Coronary artery (tissue), 2 donors: ENCODE measurements around the gene THAP4.

Experiments used
- DNase-seq: peaks from one replicate; pipeline ENCODE4 v3.0.0-alpha.2; 2017; ENCODE audit warnings: low spot score
- H3K27ac ChIP-seq, 2 donors: fragments of 200-600 bp; sonication (generic); one replicate each; pipeline ENCODE4 v1.5.1; 2016 to 2019
- H3K4me3 ChIP-seq: fragments of 200-600 bp; sonication (generic); 2 replicates; pipeline ENCODE4 v1.5.1; 2016; ENCODE audit warnings: mild to moderate bottlenecking, moderate library complexity
- TF ChIP-seq, protein P1 (sequence below): fragments of 200-600 bp; sonication (generic); IDR thresholded peaks from one replicate; pipeline ENCODE4 v1.5.1; 2019; ENCODE audit warnings: antibody characterized with exemption

THAP4 gene

DNA sequence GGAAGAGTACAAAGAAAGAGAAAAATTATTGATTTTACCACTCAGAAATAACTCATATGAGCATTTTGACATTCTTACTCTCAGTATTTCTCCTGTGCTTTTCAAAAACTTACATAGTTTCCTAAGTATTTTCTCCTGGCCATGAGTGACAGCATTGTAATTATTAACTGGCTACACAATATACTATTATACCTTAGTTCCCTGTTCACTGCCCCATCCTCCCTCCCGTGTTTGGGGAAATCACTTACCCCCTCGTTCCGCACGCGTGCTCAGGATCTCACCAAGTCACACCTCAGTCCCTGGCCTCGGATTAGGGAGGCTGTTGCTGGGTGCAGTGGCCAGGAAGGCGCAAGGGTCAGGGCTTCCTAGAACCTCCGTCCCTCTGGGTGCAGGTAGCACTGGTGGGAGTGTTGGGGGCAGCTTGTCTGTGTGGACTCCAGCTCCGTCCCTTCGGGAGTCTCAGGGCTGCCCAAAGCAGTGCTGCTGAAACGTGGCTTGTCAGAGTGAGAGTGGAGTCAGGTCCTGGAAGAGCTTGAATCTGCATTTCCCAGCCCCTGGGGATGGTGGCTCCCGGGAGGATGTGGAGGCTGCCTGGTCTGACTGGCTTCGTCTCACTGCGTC, 23.7 kb upstream of the THAP4 start:
- no peak for DNase-seq
- no peak overlapping the region for H3K4me3 ChIP-seq
- H3K27ac ChIP-seq, result no peak overlapping the region
- TF ChIP-seq, protein P1, sequence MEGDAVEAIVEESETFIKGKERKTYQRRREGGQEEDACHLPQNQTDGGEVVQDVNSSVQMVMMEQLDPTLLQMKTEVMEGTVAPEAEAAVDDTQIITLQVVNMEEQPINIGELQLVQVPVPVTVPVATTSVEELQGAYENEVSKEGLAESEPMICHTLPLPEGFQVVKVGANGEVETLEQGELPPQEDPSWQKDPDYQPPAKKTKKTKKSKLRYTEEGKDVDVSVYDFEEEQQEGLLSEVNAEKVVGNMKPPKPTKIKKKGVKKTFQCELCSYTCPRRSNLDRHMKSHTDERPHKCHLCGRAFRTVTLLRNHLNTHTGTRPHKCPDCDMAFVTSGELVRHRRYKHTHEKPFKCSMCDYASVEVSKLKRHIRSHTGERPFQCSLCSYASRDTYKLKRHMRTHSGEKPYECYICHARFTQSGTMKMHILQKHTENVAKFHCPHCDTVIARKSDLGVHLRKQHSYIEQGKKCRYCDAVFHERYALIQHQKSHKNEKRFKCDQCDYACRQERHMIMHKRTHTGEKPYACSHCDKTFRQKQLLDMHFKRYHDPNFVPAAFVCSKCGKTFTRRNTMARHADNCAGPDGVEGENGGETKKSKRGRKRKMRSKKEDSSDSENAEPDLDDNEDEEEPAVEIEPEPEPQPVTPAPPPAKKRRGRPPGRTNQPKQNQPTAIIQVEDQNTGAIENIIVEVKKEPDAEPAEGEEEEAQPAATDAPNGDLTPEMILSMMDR, result no peak

DNA sequence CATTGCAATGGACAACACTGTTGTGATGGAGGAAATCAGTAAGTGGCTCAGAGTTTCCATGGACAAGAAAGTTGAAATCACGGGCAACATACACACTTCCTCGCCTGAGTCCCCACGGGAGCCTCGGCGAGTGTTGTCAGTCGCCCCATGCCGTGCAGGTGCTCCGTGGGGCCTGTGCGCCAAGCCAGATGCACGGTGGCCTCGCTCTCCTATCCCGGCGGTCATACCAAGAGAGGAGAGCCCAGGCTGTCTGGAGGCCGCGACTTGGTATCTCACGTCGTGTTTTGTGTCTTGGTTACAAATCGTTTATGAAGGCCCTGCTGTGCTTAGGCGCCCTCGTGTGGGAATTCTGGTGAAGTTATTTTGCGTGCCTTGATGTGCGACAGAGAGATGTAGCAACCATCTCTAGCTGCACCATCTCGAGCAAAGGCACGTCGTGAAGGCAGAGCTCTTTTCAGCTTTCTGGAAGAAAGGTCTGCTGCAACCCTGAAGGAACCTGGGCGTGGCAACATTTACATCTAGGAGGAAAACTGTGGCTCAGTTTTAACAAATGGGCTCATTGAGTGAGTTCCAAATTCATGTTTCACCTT, 22.3 kb upstream of the THAP4 start:
- TF ChIP-seq, protein P1, result no peak
- DNase-seq, result no peak
- no peak overlapping the region for H3K4me3 ChIP-seq
- H3K27ac ChIP-seq, result no peak overlapping the region

GRCh38 chr2:241658296-241658695, 21.3 kb upstream of the THAP4 start:
- H3K4me3 ChIP-seq, result no peak overlapping the region
- H3K27ac ChIP-seq, result no peak overlapping the region
- no peak for DNase-seq
- TF ChIP-seq, protein P1, result no peak

DNA sequence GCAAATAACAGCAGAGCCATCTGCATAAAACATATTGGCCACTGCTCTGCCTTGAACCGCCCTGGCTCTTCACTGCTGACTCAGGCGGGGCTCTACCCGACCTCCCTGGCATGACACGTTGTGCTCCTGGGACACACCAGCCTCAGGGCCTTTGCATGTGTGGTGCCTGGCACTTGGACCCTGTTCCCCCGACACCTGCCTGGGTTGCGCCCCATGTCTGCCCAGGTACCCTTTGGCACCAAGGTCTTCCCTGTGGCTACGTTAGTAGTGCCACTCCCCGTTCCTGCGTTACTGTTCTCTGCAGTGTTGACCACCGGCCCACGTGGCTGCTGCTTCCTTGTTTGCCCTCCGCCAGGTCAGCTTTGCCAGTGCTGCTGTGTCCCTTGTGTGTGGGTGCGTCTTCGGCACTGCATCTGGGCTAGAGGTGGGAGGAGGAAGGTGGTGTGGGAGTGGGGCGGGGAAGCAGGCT, 20.9 kb upstream of the THAP4 start:
- Histone ChIP-seq H3K27ac (no peak overlapping the region), H3K4me3 (no peak overlapping the region)
- TF ChIP-seq, protein P1, result no peak
- DNase-seq, result no peak

DNA sequence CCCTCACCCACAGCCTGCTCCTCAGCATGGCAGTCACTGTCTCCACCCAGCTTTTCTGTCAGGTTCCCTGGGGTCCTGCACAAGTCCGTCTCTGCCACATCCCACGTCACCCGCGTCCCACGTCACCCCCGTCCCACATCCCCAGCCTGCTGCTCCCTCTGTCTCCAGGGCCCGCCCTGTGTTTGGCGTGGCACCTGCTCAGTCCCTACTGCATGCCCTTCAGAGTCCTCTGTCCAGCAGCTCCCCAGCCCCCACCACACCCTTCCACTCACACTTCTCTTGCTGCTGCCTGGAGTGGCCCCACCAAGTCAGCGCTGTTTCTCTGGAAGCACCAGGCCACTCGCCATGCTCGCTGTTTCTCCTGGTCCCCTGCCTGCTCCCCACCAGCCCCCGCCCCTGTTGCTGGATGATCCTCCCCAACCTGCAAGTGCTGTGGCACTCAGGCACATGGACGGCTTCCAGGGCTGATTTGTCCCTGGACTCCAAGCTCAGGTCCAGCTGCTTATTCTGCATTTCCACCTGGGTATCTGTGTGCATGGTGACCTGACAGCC, 19.3 kb upstream of the THAP4 start:
- TF ChIP-seq, protein P1, result no peak
- Histone ChIP-seq H3K4me3 (no peak overlapping the region), H3K27ac (no peak overlapping the region)
- no peak for DNase-seq

DNA sequence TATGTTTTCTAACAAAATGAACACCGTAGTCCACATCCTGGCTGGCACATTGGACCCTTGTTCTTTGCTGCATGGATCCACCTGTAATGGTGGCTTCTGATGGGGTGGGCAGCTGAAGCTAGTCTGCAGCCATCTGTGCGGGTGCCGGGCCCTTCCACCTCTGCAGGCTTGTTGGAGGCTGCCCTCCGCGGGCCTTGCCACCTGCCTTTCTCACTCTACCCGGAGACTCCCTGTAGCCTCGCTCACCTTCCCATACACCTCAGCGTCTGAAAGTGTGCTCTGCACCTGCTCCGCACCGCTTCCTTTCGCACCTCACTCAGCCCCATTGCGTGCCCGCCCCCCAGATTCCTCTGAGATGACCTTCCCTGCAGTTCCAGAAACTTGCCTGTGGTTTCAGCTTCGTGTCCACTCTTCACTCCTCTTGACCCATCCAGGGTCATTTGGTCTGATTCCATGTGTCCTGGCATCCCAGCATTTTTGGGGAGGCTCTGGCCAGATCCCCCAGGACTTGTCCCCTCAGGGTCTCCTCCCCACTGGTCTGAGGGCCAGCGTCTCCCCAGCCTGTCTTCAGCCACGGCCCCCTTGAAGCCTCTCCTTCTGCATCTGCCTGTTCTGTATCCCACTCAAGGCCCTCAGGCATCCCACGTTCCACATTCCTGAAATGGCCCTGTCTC, 18.7 kb upstream of the THAP4 start:
- H3K27ac ChIP-seq, result no peak overlapping the region
- H3K4me3 ChIP-seq, result no peak overlapping the region
- TF ChIP-seq, protein P1, result no peak
- DNase-seq, result no peak
